Memory B cell (primary cell): ENCODE results near the gene PIAS1.
"Not testable (repeated sequence)": the region's sequence is repeated elsewhere in the genome, so short reads cannot be mapped to it uniquely, and the experiment has no call there.

Experiments used
- ATAC-seq: fragments of 150-1000 bp; cut with Tn5 transposase; 2 replicates; pipeline ENCODE4 v1.10.0; 2021; ENCODE audit warnings: low read depth, mild to moderate bottlenecking, moderate library complexity
- DNase-seq, 2 donors: peaks; one replicate each; pipeline ENCODE4 v3.0.0; 2022; ENCODE audit warnings: low spot score in 2 of 2
- H3K27ac Mint-ChIP-seq: one replicate; pipeline ENCODE4 v1.8.0; 2022; ENCODE audit warnings: mild to moderate bottlenecking, moderate library complexity, mixed read lengths
- H3K27me3 Mint-ChIP-seq: one replicate; pipeline ENCODE4 v1.8.0; 2022; ENCODE audit warnings: mixed read lengths
- H3K36me3 Mint-ChIP-seq: one replicate; pipeline ENCODE4 v1.8.0; 2022; ENCODE audit warnings: mild to moderate bottlenecking, mixed read lengths
- H3K4me1 Mint-ChIP-seq: one replicate; pipeline ENCODE4 v1.8.0; 2022; ENCODE audit warnings: mixed read lengths
- H3K4me3 Mint-ChIP-seq: one replicate; pipeline ENCODE4 v1.8.0; 2022; ENCODE audit warnings: mild to moderate bottlenecking, moderate library complexity, mixed read lengths
- H3K9me3 Mint-ChIP-seq: one replicate; pipeline ENCODE4 v1.8.0; 2022; ENCODE audit warnings: mixed read lengths

Gene PIAS1

GRCh38 chr15:68214838-68215254 lies 160.7 kb downstream of the PIAS1 start:
- no peak overlapping the region for H3K4me3 Mint-ChIP-seq

GRCh38 chr15:68217341-68217740 lies 163.2 kb downstream of the PIAS1 start:
- Mint-ChIP-seq H3K27ac (peak overlapping the region; percentile 67), H3K9me3 (no peaks in the 10 kb centered on the region), H3K4me3 (no peak overlapping the region), H3K36me3 (peaks cover 8% of the 10 kb centered on the region), H3K4me1 (peaks cover 2% of the 10 kb centered on the region), H3K27me3 (no peaks in the 10 kb centered on the region)
- no peak for DNase-seq
- no peak for ATAC-seq

More at GRCh38 chr15:68214838-68215254, 160.7 kb downstream of the PIAS1 start:
- no peaks in the 10 kb centered on the region for H3K9me3 Mint-ChIP-seq
- H3K36me3 Mint-ChIP-seq: peaks cover 6% of the 10 kb centered on the region
- no peak for ATAC-seq
- peaks cover 6% of the 10 kb centered on the region for H3K4me1 Mint-ChIP-seq
- no peaks in the 10 kb centered on the region for H3K27me3 Mint-ChIP-seq
- DNase-seq: no peak
- peak overlapping the region; percentile 41 for H3K27ac Mint-ChIP-seq

- no peaks in the 10 kb centered on the region for H3K27me3 Mint-ChIP-seq
- peaks cover 2% of the 10 kb centered on the region for H3K4me1 Mint-ChIP-seq
- H3K4me3 Mint-ChIP-seq: no peak overlapping the region
- peaks cover 8% of the 10 kb centered on the region for H3K36me3 Mint-ChIP-seq
- DNase-seq (no peak), ATAC-seq (no peak)
- peak overlapping the region; percentile 67 for H3K27ac Mint-ChIP-seq
- no peaks in the 10 kb centered on the region for H3K9me3 Mint-ChIP-seq
Observed at GRCh38 chr15:68218331-68218730, 164.2 kb downstream of the PIAS1 start.

GRCh38 chr15:68218847-68219798 lies 165.0 kb downstream of the PIAS1 start:
- ATAC-seq: no peak
- H3K4me3 Mint-ChIP-seq: no peak overlapping the region

GRCh38 chr15:68220489-68220888 lies 166.4 kb downstream of the PIAS1 start:
- ATAC-seq: no peak
- no peak for DNase-seq
- Mint-ChIP-seq H3K27ac (no peak overlapping the region), H3K9me3 (no peaks in the 10 kb centered on the region), H3K36me3 (peaks cover 8% of the 10 kb centered on the region), H3K4me3 (no peak overlapping the region), H3K27me3 (no peaks in the 10 kb centered on the region), H3K4me1 (peaks cover 14% of the 10 kb centered on the region)

More at GRCh38 chr15:68218847-68219798, 165.0 kb downstream of the PIAS1 start:
- H3K36me3 Mint-ChIP-seq: peaks cover 6% of the 10 kb centered on the region
- H3K27ac Mint-ChIP-seq: no peak overlapping the region
- peaks cover 2% of the 10 kb centered on the region for H3K4me1 Mint-ChIP-seq
- H3K9me3 Mint-ChIP-seq: no peaks in the 10 kb centered on the region
- no peaks in the 10 kb centered on the region for H3K27me3 Mint-ChIP-seq
- no peak for DNase-seq

- no peak for ATAC-seq
Observed at GRCh38 chr15:68220967-68221366, 166.9 kb downstream of the PIAS1 start.

GRCh38 chr15:68221530-68222431 lies 167.7 kb downstream of the PIAS1 start:
- not testable (repeated sequence) for DNase-seq, ATAC-seq, H3K9me3 Mint-ChIP-seq, H3K4me3 Mint-ChIP-seq, H3K27me3 Mint-ChIP-seq, H3K27ac Mint-ChIP-seq, H3K36me3 Mint-ChIP-seq
- H3K4me1 Mint-ChIP-seq: peaks cover 14% of the 10 kb centered on the region

More at GRCh38 chr15:68220967-68221366, 166.9 kb downstream of the PIAS1 start:
- Mint-ChIP-seq H3K4me3 (no peak overlapping the region), H3K9me3 (no peaks in the 10 kb centered on the region), H3K36me3 (peaks cover 8% of the 10 kb centered on the region), H3K27me3 (no peaks in the 10 kb centered on the region), H3K4me1 (peaks cover 14% of the 10 kb centered on the region), H3K27ac (no peak overlapping the region)
- DNase-seq: no peak

GRCh38 chr15:68222432-68222743 lies 168.3 kb downstream of the PIAS1 start:
- ATAC-seq, H3K9me3 Mint-ChIP-seq, H3K4me3 Mint-ChIP-seq, H3K36me3 Mint-ChIP-seq, DNase-seq, H3K27me3 Mint-ChIP-seq, H3K27ac Mint-ChIP-seq: not testable (repeated sequence)
- H3K4me1 Mint-ChIP-seq: peaks cover 16% of the 10 kb centered on the region

GRCh38 chr15:68223171-68223570 lies 169.1 kb downstream of the PIAS1 start:
- Mint-ChIP-seq H3K9me3 (no peaks in the 10 kb centered on the region), H3K27me3 (no peaks in the 10 kb centered on the region), H3K27ac (no peak overlapping the region), H3K36me3 (peaks cover 4% of the 10 kb centered on the region), H3K4me1 (peaks cover 20% of the 10 kb centered on the region), H3K4me3 (no peak overlapping the region)
- DNase-seq (no peak), ATAC-seq (no peak)

- Mint-ChIP-seq H3K27ac (no peak overlapping the region), H3K9me3 (no peaks in the 10 kb centered on the region), H3K27me3 (no peaks in the 10 kb centered on the region), H3K36me3 (peaks cover 4% of the 10 kb centered on the region), H3K4me3 (no peak overlapping the region), H3K4me1 (peaks cover 27% of the 10 kb centered on the region)
- no peak for DNase-seq
- ATAC-seq: no peak
Observed at GRCh38 chr15:68224108-68224507, 170.0 kb downstream of the PIAS1 start.

- Mint-ChIP-seq H3K27me3 (no peaks in the 10 kb centered on the region), H3K9me3 (no peaks in the 10 kb centered on the region), H3K4me1 (peaks cover 27% of the 10 kb centered on the region), H3K27ac (no peak overlapping the region), H3K36me3 (peaks cover 4% of the 10 kb centered on the region), H3K4me3 (peak overlapping the region; percentile 0)
- DNase-seq: no peak
- ATAC-seq: no peak
Observed at GRCh38 chr15:68224546-68225250, 170.6 kb downstream of the PIAS1 start.

- peaks cover 31% of the 10 kb centered on the region for H3K4me1 Mint-ChIP-seq
- not testable (repeated sequence) for H3K36me3 Mint-ChIP-seq, H3K27ac Mint-ChIP-seq
Observed at GRCh38 chr15:68225442-68225841, 171.3 kb downstream of the PIAS1 start.

GRCh38 chr15:68227643-68228142 lies 173.6 kb downstream of the PIAS1 start:
- Mint-ChIP-seq H3K27ac (no peak overlapping the region), H3K36me3 (peaks cover 2% of the 10 kb centered on the region), H3K27me3 (no peaks in the 10 kb centered on the region), H3K9me3 (no peaks in the 10 kb centered on the region), H3K4me1 (peaks cover 36% of the 10 kb centered on the region), H3K4me3 (peak overlapping the region; percentile 51)
- DNase-seq: no peak
- ATAC-seq: no peak

More at GRCh38 chr15:68225442-68225841, 171.3 kb downstream of the PIAS1 start:
- not testable (repeated sequence) for DNase-seq, H3K4me3 Mint-ChIP-seq, ATAC-seq, H3K9me3 Mint-ChIP-seq, H3K27me3 Mint-ChIP-seq
